Measurements from ENCODE around the gene KLF15.

Gene KLF15

GRCh38 chr3:126304291-126304690 lies 52.9 kb downstream of the KLF15 start:
- H3K27ac ChIP-seq = no peak overlapping the region
- TF ChIP-seq CTCF (IDR thresholded peaks at IDR 0.05) = no peak
- TF ChIP-seq ZFX (IDR thresholded peaks at IDR 0.05; ENCODE audit: borderline replicate concordance) = no peak

GRCh38 chr3:126303272-126303671 lies 53.9 kb downstream of the KLF15 start:
- TF ChIP-seq ZFX (IDR thresholded peaks at IDR 0.05; ENCODE audit: borderline replicate concordance) (no peak), CTCF (IDR thresholded peaks at IDR 0.05) (no peak)
- H3K27ac ChIP-seq = no peak overlapping the region

GRCh38 chr3:126300761-126301481 lies 56.3 kb downstream of the KLF15 start:
- no peak for TF ChIP-seq CTCF (IDR thresholded peaks at IDR 0.05)
- no peak for TF ChIP-seq ZFX (IDR thresholded peaks at IDR 0.05; ENCODE audit: borderline replicate concordance)
- H3K27ac ChIP-seq = no peak overlapping the region

GRCh38 chr3:126300001-126300760 lies 57.0 kb downstream of the KLF15 start:
- H3K27ac ChIP-seq = no peak overlapping the region
- TF ChIP-seq ZFX (IDR thresholded peaks at IDR 0.05; ENCODE audit: borderline replicate concordance) (no peak), CTCF (IDR thresholded peaks at IDR 0.05) (no peak)

GRCh38 chr3:126295407-126295939 lies 61.7 kb downstream of the KLF15 start:
- TF ChIP-seq CTCF (IDR thresholded peaks at IDR 0.05) (no peak), ZFX (IDR thresholded peaks at IDR 0.05; ENCODE audit: borderline replicate concordance) (no peak)
- H3K27ac ChIP-seq = no peak overlapping the region

GRCh38 chr3:126294211-126294808 lies 62.9 kb downstream of the KLF15 start:
- TF ChIP-seq CTCF (IDR thresholded peaks at IDR 0.05) = no peak
- TF ChIP-seq ZFX (IDR thresholded peaks at IDR 0.05; ENCODE audit: borderline replicate concordance) = no peak

More at GRCh38 chr3:126294211-126294808, 62.9 kb downstream of the KLF15 start:
- no peak overlapping the region for H3K27ac ChIP-seq

All from 22Rv1 (cell line).